GM19397 (cell line): ENCODE measurements around the gene RPL10.
"Not testable (repeated sequence)": the region's sequence is repeated elsewhere in the genome, so short reads cannot be mapped to it uniquely, and the experiment has no call there.

Experiments used
- ATAC-seq: cut with Tn5 transposase; IDR thresholded peaks from one replicate; pipeline ENCODE4 v1.9.1; 2021; ENCODE audit warnings: mild to moderate bottlenecking, moderate library complexity; ENCODE audit not compliant: unreplicated experiment

Gene RPL10

GRCh38 chrX:154375156-154375504 is 23.0 kb upstream of the RPL10 start:
- no peak for ATAC-seq

- no peak for ATAC-seq
Observed at GRCh38 chrX:154376774-154377173, 21.4 kb upstream of the RPL10 start.

DNA sequence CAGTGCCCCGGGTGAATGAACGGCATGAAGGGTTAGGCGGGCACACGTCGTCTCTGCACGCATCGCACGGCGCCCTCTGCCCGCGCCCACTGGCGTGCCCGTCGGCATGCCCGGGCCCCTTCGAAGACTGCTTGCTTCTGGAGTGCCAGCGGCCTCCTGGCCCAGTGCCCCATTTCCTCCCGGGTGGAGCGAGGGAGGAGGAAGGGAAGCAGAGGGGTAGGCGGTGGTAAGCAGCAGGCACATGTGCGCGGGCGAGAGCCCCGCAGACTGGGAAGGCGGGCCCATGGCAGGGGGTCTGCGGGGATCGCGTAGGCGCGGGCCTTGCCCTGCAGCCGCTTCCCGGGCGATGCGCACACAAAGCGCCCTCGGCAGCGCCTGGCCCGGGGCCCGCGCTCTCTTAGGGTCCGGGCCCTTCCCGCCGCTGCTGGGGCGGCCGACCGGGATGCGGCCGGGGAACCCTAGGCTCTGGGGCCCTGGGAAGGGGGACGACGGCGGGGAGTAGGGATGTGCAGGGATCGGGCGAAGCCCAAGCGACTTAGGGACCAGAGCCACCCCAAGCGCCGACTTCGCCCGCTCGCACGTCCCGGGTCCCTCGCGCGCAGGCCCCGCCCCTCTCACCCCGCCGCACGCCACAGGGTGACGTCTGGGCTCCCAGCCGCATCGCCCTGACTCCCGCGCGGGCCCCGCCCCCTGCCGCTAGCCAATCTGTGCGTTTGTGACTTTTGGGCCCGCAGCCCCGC is 19.9 kb upstream of the RPL10 start:
- ATAC-seq: peak; percentile 74

DNA sequence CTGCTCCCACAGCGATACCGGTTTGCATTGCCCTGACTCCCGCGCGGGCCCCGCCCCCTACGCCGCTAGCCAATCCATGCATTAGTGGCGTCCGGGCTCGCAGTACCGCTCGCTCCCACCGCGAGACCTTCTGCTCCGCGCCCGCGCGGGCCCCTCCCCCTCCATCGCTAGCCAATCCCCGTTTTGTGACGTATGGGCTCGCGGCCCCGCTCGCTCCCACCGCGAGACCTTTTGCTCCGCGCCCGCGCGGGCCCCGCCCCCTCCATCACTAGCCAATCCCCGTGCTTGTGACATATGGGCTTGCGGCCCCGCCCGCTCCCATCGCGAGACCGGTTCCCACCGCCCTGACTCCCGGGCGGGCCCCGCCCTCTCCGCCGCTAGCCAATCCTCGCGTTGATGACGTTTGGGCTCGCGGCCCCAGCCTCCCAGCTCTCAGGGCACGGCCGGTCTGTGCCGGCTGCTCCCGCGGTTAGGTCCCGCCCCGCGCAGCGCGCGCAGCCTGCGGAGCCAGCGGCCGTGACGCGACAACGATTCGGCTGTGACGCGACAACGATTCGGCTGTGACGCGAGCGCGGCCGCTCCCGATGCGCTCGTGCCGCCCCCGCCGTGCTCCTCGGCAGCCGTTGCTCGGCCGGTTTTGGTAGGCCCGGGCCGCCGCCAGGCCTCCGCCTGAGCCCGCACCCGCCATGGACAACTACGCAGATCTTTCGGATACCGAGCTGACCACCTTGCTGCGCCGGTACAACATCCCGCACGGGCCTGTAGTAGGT is 19.2 kb upstream of the RPL10 start, which contains the start of gene EMD:
EMD (plus strand) TSS at position 497 of the 770 bp plus-strand sequence; CDS start at position 687, 190 bp downstream.
- peak; percentile 78 for ATAC-seq

DNA sequence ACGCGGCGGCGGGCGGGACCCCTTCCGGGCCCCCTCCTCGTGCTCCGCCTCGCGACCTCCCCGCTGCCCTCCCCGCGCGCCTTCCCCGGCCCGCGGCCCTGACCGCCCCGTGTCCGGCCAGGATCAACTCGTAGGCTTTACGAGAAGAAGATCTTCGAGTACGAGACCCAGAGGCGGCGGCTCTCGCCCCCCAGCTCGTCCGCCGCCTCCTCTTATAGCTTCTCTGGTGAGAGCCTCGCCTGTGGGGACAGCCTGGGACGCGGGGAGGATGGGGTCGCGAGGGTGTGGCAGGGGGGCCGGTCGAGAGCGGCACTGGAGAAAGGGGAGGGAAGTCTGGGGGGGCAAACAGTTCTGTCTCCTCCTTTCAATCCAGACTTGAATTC is 18.6 kb upstream of the RPL10 start:
- no peak for ATAC-seq

DNA sequence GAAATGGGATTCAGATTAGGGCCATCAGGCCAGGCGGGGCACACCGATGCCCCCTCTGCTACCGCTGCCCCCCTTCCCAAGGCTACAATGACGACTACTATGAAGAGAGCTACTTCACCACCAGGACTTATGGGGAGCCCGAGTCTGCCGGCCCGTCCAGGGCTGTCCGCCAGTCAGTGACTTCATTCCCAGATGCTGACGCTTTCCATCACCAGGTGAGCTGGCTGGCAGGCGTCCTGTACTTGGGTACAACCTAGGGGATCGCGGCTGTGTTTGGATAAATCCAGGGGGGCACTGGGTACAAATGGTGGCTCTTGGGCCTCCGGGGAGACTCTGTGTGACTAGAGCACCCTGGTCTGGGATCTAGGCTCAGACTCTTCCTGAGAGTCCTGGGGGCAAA is 18.0 kb upstream of the RPL10 start:
- ATAC-seq: no peak

- ATAC-seq: no peak
Observed at GRCh38 chrX:154380787-154381186, 17.4 kb upstream of the RPL10 start.

- ATAC-seq: no peak
Observed at GRCh38 chrX:154381271-154381670, 16.9 kb upstream of the RPL10 start.

- no peak for ATAC-seq
Observed at GRCh38 chrX:154382483-154383069, 15.6 kb upstream of the RPL10 start.

DNA sequence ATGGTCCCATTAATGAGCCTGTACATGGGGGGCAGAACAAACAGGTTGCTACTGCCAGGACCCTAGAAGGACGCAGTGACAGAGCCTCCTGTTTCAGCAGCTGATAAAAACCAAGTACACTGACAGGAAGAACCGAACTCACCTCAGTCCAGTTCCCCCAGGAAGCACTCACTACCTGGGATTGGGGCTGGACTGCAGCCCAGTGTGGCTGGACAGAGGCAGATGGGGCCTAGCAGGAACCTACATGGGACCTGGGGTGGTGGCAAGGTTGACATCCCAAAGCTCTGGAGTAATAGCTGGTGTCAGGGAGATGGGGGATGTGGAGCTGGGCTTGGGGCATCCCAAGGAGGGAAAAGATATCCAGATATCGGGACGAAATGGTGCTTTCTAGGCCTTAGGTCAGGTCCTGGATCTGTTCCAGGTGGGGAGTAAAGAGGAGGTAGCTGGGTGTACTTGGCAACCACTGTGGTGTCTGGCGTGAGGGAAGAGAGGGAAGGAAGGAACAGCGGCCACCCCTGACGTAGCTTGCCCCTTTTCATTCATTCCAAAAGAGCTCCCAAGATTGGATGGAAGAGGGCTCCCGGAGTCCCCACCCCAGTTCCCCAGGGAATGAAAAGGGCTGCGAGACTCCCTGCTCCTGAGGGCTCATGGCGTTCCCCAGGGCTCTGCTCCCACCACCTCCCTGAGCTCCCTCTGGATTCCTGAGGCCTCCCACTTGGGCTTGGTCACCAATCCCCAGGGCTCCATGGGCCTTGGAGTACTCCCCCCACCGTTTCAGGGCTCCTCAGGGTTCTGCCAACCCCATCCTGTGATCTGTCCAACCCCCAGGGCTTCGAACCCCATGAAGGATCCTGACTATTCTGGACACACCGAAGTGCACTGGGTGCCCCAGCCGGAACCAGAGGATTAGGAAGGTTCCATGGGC is 14.6 kb upstream of the RPL10 start:
- ATAC-seq: no peak

DNA sequence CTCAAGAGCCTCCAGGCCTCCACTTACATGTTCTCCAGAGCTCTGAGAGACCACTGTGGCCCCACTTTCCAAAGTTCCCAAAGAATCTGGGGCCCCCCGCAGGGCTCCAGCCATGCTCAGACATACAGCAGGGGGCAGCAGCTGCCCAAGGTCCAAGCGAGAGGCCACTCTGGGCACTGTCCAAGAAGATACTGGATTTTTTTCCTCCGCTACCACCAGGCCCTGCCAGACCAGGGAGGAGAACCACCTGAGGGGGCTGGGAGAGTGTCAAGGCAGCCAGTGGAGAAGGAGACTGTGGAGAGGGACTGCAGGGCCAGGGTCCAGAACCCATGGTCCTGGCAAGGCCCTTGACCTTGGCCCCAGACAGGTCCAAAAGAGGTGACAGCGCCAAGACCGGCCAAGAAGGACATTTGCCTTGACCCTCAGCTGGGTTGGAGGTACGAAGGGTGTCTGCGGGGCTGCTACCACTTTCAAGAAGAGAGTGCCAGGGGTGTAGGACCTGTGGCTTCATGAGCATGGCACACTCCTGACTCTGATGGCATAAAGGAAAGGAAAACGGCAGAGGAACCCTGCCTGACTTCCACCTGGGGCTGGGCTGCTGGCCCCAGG is 13.8 kb upstream of the RPL10 start:
- no peak for ATAC-seq

DNA sequence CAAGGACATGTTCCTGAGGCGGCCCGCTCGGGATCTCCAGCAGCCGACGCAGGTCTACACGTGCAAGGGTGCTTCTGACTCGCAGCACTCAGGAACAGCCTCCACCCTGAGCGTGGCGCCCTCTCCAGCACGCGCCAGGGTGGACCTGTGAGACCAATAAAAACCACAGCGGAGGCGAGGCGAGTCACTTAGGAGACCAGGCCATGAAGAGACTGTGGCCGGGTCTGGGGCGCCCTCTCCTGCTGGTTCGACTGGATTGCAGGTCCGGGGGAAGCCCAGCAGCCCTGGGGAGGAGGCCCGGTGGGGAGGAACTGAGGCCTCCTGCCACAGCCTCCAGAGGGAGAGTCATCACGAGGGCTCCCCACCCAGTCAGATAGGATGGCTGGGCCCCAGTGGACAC is 10.1 kb upstream of the RPL10 start:
- ATAC-seq: not testable (repeated sequence)

GRCh38 chrX:154388649-154389048 is 9.5 kb upstream of the RPL10 start:
- not testable (repeated sequence) for ATAC-seq

- ATAC-seq: peak; percentile 72
Observed at GRCh38 chrX:154389812-154390747, 8.1 kb upstream of the RPL10 start.

DNA sequence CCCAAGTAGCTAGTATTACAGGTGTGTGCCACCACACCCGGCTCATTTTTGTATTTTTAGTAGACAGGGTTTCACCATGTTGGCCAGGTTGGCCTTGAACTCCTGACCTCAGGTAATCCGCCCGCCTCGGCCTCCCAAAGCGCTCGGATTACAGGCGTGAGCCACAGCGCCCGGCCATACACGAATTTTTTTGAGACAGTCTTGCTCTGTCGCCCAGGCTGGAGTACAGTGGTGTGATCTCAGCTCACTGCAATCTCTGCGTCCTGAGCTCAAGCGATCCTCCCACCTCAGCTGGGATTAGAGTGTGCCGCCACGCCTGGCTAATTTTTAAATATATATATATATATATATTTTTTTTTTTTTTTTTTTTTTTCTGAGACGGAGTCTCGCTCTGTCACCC is 1.8 kb upstream of the RPL10 start:
- ATAC-seq: not testable (repeated sequence)

GRCh38 chrX:154396973-154397887 is 947 bp upstream of the RPL10 start:
- peak; percentile 64 for ATAC-seq

GRCh38 chrX:154398668-154399526 is 720 bp downstream of the RPL10 start:
- peak; percentile 27 for ATAC-seq
